Measurements from ENCODE around the gene ACTL10.

ACTL10 gene

DNA sequence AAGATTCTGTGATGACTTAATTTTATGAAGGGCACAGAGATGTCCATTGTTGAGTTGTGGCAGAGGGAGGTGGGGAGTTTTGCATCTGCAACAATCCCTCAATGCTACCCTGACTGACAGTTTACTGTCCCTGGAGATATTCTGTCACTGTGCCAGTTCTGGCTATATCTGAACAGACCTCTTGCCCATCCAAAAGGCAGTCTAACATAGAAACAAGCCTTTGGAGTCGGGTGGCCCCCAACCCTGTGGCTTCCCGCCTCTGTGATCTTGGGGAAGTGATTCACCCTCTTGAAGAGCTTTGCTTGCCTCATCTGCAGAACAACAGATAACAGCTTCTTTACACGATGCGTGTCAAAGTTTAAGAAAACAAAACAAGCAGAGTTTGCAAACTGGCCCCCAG lies 23.2 kb downstream of the ACTL10 start:
- Histone ChIP-seq H3K4me3 (ENCODE audit: low read length) (no peak overlapping the region), H3K18ac (ENCODE audit: low read length) (no peak overlapping the region), H3K27ac (ENCODE audit: low read depth, low read length) (no peak overlapping the region), H4K8ac (ENCODE audit: low read depth, low read length) (no peak overlapping the region), H2BK15ac (replicated peaks; ENCODE audit: low read depth) (no peak overlapping the region), H4K5ac (ENCODE audit: low read length) (no peak overlapping the region), H2BK5ac (ENCODE audit: low read length) (no peak overlapping the region), H3K56ac (ENCODE audit: low read length) (no peak overlapping the region), H3K79me1 (ENCODE audit: low read length) (no peaks in the 10 kb centered on the region), H3K4ac (ENCODE audit: low read depth, low read length) (no peak overlapping the region), H3K27me3 (ENCODE audit: insufficient read depth, low read length, poor library complexity) (no peaks in the 10 kb centered on the region), H2AK5ac (ENCODE audit: low read length) (no peak overlapping the region), H3K23ac (ENCODE audit: low read length) (no peak overlapping the region), H2BK120ac (ENCODE audit: low read depth, low read length) (no peak overlapping the region), H3K4me2 (ENCODE audit: low read length) (no peak overlapping the region), H3K36me3 (ENCODE audit: control insufficient read depth, insufficient read depth, low read length) (no peaks in the 10 kb centered on the region), H3K9ac (ENCODE audit: low read length) (no peak overlapping the region), H3K4me1 (ENCODE audit: control insufficient read depth, low read depth, low read length) (peaks cover 5% of the 10 kb centered on the region), H3K79me2 (ENCODE audit: control insufficient read depth, insufficient read depth, low read length) (peaks cover 7% of the 10 kb centered on the region)
- DNase-seq: no peak
- WGBS (ENCODE audit: extremely low coverage, insufficient coverage, low lambda C conversion rate): no CpG with 5 or more reads among the region's 4 CpGs

DNA sequence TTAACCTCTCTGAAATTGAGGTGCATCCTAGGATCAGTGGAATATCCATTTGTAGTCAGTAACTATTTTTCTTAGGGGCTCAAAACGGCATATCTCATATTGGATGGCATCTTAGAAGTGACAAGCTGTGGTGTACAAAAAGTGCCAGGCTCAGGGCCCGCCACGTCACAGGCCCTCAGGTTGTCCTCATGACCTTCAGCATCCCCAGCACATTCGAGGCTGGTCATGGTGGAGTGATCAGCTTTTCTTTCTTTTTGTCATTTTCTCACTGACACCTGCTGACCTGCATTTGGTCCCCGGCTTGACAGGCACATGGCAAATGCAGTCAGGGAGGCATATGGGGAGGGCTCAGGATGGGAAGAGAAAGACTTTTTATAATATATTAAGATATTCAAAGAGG lies 26.5 kb downstream of the ACTL10 start:
- Histone ChIP-seq H3K27me3 (ENCODE audit: insufficient read depth, low read length, poor library complexity) (no peaks in the 10 kb centered on the region), H3K79me2 (ENCODE audit: control insufficient read depth, insufficient read depth, low read length) (no peaks in the 10 kb centered on the region), H3K9ac (ENCODE audit: low read length) (no peak overlapping the region), H3K27ac (ENCODE audit: low read depth, low read length) (no peak overlapping the region), H3K23ac (ENCODE audit: low read length) (no peak overlapping the region), H4K5ac (ENCODE audit: low read length) (no peak overlapping the region), H3K18ac (ENCODE audit: low read length) (no peak overlapping the region), H2BK5ac (ENCODE audit: low read length) (no peak overlapping the region), H3K79me1 (ENCODE audit: low read length) (no peaks in the 10 kb centered on the region), H2BK120ac (ENCODE audit: low read depth, low read length) (no peak overlapping the region), H3K4ac (ENCODE audit: low read depth, low read length) (no peak overlapping the region), H3K4me2 (ENCODE audit: low read length) (no peak overlapping the region), H2BK15ac (replicated peaks; ENCODE audit: low read depth) (no peak overlapping the region), H3K56ac (ENCODE audit: low read length) (no peak overlapping the region), H2AK5ac (ENCODE audit: low read length) (no peak overlapping the region), H4K8ac (ENCODE audit: low read depth, low read length) (no peak overlapping the region), H3K4me1 (ENCODE audit: control insufficient read depth, low read depth, low read length) (no peaks in the 10 kb centered on the region), H3K4me3 (ENCODE audit: low read length) (no peak overlapping the region), H3K36me3 (ENCODE audit: control insufficient read depth, insufficient read depth, low read length) (no peaks in the 10 kb centered on the region)
- WGBS (ENCODE audit: extremely low coverage, insufficient coverage, low lambda C conversion rate): no CpG with 5 or more reads among the region's 5 CpGs
- DNase-seq: no peak

DNA sequence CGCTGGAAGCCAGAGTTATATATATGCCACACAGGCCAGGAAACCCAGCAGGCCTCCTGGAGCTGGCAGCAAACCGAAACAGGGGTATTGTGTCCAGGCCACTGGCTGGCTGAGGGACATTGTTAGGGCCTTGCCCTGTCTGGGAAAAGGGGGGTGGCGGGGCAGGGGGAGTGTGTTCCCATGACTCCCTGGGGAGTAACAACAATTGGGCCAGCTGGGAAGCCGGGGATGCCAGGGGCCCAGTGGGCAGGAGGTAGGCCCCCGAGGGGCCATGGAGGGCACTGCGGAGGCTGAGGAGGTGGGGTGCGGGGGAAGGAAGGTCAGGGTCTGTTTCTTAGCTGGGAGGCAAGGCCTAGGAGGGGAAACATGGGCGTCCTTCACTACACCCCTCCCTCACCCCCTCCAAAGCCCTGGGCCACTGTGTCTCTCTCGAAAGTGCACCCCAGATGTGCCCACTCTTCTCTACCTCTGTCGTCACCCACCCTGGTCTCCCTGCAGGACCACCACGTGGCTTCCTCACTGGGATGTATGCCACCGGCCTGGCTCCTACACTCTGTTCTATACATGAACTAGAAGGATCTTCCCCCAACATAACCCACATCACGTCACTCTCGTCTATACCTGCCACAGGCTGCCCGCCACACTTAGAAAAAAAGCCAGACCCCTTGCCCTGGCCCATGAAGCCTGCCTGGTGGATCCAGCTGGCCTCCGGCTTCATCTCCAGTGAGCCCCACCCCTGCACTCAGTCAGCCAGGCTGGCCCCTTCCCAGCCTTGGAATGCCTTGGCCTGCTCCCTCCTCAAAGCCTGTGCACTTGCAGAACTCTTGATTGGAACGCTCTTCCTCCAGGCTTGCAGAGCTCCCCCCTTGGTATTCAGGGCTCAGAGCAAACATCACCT lies 27.2 kb downstream of the ACTL10 start:
- no peak for DNase-seq
- Histone ChIP-seq H3K4me2 (ENCODE audit: low read length) (no peak overlapping the region), H2BK120ac (ENCODE audit: low read depth, low read length) (no peak overlapping the region), H3K79me1 (ENCODE audit: low read length) (no peaks in the 10 kb centered on the region), H2BK15ac (replicated peaks; ENCODE audit: low read depth) (no peak overlapping the region), H3K36me3 (ENCODE audit: control insufficient read depth, insufficient read depth, low read length) (no peaks in the 10 kb centered on the region), H4K5ac (ENCODE audit: low read length) (no peak overlapping the region), H2AK5ac (ENCODE audit: low read length) (no peak overlapping the region), H3K79me2 (ENCODE audit: control insufficient read depth, insufficient read depth, low read length) (no peaks in the 10 kb centered on the region), H3K9ac (ENCODE audit: low read length) (no peak overlapping the region), H3K56ac (ENCODE audit: low read length) (no peak overlapping the region), H3K23ac (ENCODE audit: low read length) (no peak overlapping the region), H3K4me1 (ENCODE audit: control insufficient read depth, low read depth, low read length) (no peaks in the 10 kb centered on the region), H2BK5ac (ENCODE audit: low read length) (no peak overlapping the region), H3K4ac (ENCODE audit: low read depth, low read length) (no peak overlapping the region), H3K27me3 (ENCODE audit: insufficient read depth, low read length, poor library complexity) (no peaks in the 10 kb centered on the region), H4K8ac (ENCODE audit: low read depth, low read length) (no peak overlapping the region), H3K4me3 (ENCODE audit: low read length) (no peak overlapping the region), H3K18ac (ENCODE audit: low read length) (no peak overlapping the region), H3K27ac (ENCODE audit: low read depth, low read length) (no peak overlapping the region)
- WGBS (ENCODE audit: extremely low coverage, insufficient coverage, low lambda C conversion rate): no CpG with 5 or more reads among the region's 17 CpGs

DNA sequence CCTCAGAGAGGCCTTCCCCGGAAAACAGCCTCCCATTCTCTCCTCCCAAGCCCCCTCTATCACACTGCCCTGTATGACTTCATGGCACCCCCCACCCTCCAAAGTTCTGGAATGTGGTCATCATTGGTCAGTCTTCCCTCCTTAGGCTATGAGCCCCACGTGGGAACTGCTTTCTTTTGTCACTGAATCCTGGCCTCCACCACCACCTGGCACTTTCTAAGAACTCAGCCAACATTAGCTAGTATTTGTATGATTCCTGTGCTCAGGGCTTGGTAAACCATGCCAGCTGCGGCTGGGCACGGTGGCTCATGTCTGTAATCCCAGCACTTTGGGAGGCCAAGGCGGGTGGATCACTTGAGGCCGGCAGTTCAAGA lies 27.9 kb downstream of the ACTL10 start:
- H3K27me3 ChIP-seq (ENCODE audit: insufficient read depth, low read length, poor library complexity): no peaks in the 10 kb centered on the region
- no peaks in the 10 kb centered on the region for H3K79me2 ChIP-seq (ENCODE audit: control insufficient read depth, insufficient read depth, low read length)
- H3K79me1 ChIP-seq (ENCODE audit: low read length): no peaks in the 10 kb centered on the region
- H4K8ac ChIP-seq (ENCODE audit: low read depth, low read length): no peak overlapping the region
- DNase-seq: peak; percentile 29
- H3K23ac ChIP-seq (ENCODE audit: low read length): no peak overlapping the region
- no peaks in the 10 kb centered on the region for H3K36me3 ChIP-seq (ENCODE audit: control insufficient read depth, insufficient read depth, low read length)
- H3K4me1 ChIP-seq (ENCODE audit: control insufficient read depth, low read depth, low read length): no peaks in the 10 kb centered on the region
- no peak overlapping the region for H3K4me2 ChIP-seq (ENCODE audit: low read length)
- H2BK5ac ChIP-seq (ENCODE audit: low read length): no peak overlapping the region
- no peak overlapping the region for H3K18ac ChIP-seq (ENCODE audit: low read length)
- no peak overlapping the region for H2BK120ac ChIP-seq (ENCODE audit: low read depth, low read length)
- no peak overlapping the region for H3K4me3 ChIP-seq (ENCODE audit: low read length)
- no peak overlapping the region for H4K5ac ChIP-seq (ENCODE audit: low read length)
- no CpG with 5 or more reads among the region's 6 CpGs for WGBS (ENCODE audit: extremely low coverage, insufficient coverage, low lambda C conversion rate)
- no peak overlapping the region for H3K4ac ChIP-seq (ENCODE audit: low read depth, low read length)
- H3K56ac ChIP-seq (ENCODE audit: low read length): no peak overlapping the region
- H2BK15ac ChIP-seq (replicated peaks; ENCODE audit: low read depth): no peak overlapping the region
- no peak overlapping the region for H3K27ac ChIP-seq (ENCODE audit: low read depth, low read length)
- H2AK5ac ChIP-seq (ENCODE audit: low read length): no peak overlapping the region
- no peak overlapping the region for H3K9ac ChIP-seq (ENCODE audit: low read length)

DNA sequence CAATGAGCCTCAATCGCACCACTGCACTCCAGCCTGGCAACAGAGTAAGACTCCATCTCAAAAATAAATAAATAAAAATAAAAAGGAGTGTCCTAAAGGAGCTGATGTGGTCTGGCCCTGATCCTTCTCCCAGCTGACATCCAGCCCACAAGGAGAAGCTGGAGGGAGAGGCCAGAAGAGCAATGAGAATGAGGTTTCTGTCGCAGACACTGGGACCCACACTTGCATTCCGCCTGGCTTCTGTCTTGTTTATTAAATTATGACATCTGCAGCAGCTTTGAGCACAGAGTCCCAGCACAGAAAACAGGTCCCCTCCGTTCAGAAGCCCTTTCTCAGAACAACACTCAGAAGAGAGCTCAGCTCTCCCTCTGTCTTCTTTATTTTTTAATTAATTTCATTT lies 29.7 kb downstream of the ACTL10 start:
- Histone ChIP-seq H3K9ac (ENCODE audit: low read length) (no peak overlapping the region), H3K4me1 (ENCODE audit: control insufficient read depth, low read depth, low read length) (no peaks in the 10 kb centered on the region), H4K5ac (ENCODE audit: low read length) (no peak overlapping the region), H3K79me1 (ENCODE audit: low read length) (no peaks in the 10 kb centered on the region), H2AK5ac (ENCODE audit: low read length) (no peak overlapping the region), H3K27ac (ENCODE audit: low read depth, low read length) (no peak overlapping the region), H3K18ac (ENCODE audit: low read length) (no peak overlapping the region), H3K4me3 (ENCODE audit: low read length) (no peak overlapping the region), H3K4ac (ENCODE audit: low read depth, low read length) (no peak overlapping the region), H2BK15ac (replicated peaks; ENCODE audit: low read depth) (no peak overlapping the region), H3K79me2 (ENCODE audit: control insufficient read depth, insufficient read depth, low read length) (no peaks in the 10 kb centered on the region), H2BK5ac (ENCODE audit: low read length) (no peak overlapping the region), H3K27me3 (ENCODE audit: insufficient read depth, low read length, poor library complexity) (no peaks in the 10 kb centered on the region), H3K56ac (ENCODE audit: low read length) (no peak overlapping the region), H2BK120ac (ENCODE audit: low read depth, low read length) (no peak overlapping the region), H4K8ac (ENCODE audit: low read depth, low read length) (no peak overlapping the region), H3K23ac (ENCODE audit: low read length) (no peak overlapping the region), H3K36me3 (ENCODE audit: control insufficient read depth, insufficient read depth, low read length) (no peaks in the 10 kb centered on the region), H3K4me2 (ENCODE audit: low read length) (no peak overlapping the region)
- WGBS (ENCODE audit: extremely low coverage, insufficient coverage, low lambda C conversion rate): no CpG with 5 or more reads among the region's 4 CpGs
- no peak for DNase-seq

DNA sequence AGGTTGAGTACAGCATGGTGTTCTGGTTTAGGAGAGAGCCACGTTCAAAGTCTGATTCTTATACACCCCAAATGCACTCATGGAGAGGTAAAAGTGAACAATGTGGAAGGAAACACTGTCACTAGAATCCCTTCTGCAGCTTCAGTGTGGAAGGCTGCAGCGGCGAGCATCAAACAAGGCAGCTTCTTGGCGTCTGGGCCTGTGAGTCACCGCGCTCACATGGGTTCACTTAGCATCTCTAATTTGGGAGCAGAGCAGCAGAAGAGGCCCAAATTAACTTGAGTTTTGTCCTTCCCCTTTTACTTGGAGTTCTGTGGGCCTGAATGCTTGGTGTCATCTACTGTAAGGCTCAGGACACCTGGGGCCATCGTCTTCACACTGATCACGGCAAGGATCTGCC lies 30.4 kb downstream of the ACTL10 start:
- Histone ChIP-seq H2BK15ac (replicated peaks; ENCODE audit: low read depth) (no peak overlapping the region), H3K79me1 (ENCODE audit: low read length) (no peaks in the 10 kb centered on the region), H3K4me2 (ENCODE audit: low read length) (no peak overlapping the region), H3K27me3 (ENCODE audit: insufficient read depth, low read length, poor library complexity) (no peaks in the 10 kb centered on the region), H4K8ac (ENCODE audit: low read depth, low read length) (no peak overlapping the region), H2AK5ac (ENCODE audit: low read length) (no peak overlapping the region), H4K5ac (ENCODE audit: low read length) (no peak overlapping the region), H3K36me3 (ENCODE audit: control insufficient read depth, insufficient read depth, low read length) (no peaks in the 10 kb centered on the region), H3K56ac (ENCODE audit: low read length) (no peak overlapping the region), H3K4me1 (ENCODE audit: control insufficient read depth, low read depth, low read length) (no peaks in the 10 kb centered on the region), H2BK5ac (ENCODE audit: low read length) (no peak overlapping the region), H3K18ac (ENCODE audit: low read length) (no peak overlapping the region), H3K23ac (ENCODE audit: low read length) (no peak overlapping the region), H2BK120ac (ENCODE audit: low read depth, low read length) (no peak overlapping the region), H3K4me3 (ENCODE audit: low read length) (no peak overlapping the region), H3K4ac (ENCODE audit: low read depth, low read length) (no peak overlapping the region), H3K27ac (ENCODE audit: low read depth, low read length) (no peak overlapping the region), H3K79me2 (ENCODE audit: control insufficient read depth, insufficient read depth, low read length) (no peaks in the 10 kb centered on the region), H3K9ac (ENCODE audit: low read length) (no peak overlapping the region)
- WGBS (ENCODE audit: extremely low coverage, insufficient coverage, low lambda C conversion rate): no CpG with 5 or more reads among the region's 8 CpGs
- DNase-seq: no peak
